HG02571 (cell line): Measurements from ENCODE around the gene IL18RAP.
A peak's percentile ranks its signal among the peaks of the same experiment; 100 is the strongest.

Experiments
- ATAC-seq: cut with Tn5 transposase; IDR thresholded peaks from one replicate; pipeline ENCODE4 v1.9.1; 2021; ENCODE audit warnings: mild to moderate bottlenecking, moderate library complexity; ENCODE audit not compliant: unreplicated experiment

The IL18RAP gene

DNA sequence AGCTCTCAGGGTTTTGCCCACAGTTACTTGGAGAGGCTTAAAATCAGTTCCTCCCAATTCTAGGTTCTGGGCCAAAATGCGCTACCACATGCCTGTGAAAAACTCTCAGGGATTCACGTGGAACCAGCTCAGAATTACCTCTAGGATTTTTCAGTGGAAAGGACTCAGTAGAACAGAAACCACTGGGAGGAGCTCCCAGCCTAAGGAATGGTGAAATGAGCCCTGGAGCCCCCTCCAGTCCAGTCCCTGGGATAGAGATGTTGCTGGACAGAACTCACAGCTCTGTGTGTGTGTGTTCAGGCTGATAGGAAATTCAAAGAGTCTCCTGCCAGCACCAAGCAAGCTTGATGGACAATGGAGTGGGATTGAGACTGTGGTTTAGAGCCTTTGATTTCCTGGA, 29.0 kb downstream of the IL18RAP start:
- ATAC-seq = no peak

DNA sequence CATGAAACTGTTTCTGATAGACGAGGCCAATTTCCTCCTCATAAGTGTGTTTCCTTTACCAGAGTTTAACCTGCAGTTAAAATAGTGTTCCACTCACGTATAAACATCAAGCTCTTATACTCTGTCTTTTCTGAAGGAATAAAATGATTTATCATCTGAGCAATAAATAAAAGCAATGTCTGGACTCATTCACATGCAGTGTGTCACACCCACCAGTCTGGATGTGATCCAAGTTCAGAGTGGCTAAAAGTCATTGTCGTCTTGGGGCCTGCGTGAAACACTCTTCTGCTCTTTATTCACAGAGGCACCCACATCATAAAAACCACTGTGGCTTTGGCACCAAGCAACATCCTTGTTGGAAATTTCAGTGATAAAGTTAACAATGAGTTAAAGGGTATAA, 30.5 kb downstream of the IL18RAP start:
- no peak for ATAC-seq

GRCh38 chr2:102455061-102455670, 32.2 kb downstream of the IL18RAP start:
- ATAC-seq = no peak

- ATAC-seq = no peak
Observed at GRCh38 chr2:102460467-102460866, 37.5 kb downstream of the IL18RAP start.

DNA sequence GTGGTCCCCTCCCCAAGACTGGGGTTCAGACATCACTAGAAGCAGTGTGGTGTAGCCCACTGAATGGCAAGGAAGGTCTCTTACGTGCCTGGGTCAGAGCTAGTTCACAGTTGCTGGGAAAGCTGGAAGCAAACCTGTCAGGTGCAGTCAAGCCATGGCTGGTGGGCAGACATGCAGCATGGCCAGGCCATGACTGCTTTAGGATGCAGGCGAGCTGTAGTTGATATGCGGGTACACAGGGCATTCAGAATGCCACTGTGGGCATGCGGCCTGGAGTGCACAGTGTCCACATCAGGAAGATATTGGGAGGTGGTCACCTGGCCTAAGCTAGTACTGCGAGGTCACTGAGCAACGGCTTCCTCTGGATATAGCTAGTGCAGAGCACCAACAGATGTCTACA, 38.2 kb downstream of the IL18RAP start:
- ATAC-seq = no peak

DNA sequence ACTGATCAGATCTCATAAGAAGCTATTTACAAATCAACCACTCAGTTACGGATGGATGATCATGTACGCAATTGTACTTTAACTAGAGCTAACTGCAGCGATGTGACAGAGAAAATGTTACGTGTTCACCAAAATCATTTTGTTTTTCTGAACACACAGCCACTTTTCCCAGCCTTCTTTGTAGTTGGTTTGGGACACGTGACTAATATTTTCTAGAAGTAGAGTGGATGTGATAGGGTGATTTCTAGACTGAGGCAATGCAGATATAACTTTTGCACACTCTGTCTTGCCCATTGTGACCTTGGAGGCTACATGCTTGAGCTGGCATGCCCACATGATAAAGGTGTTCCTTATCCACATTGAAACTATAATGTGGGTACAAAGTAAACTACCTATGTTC, 40.2 kb downstream of the IL18RAP start:
- no peak for ATAC-seq

- ATAC-seq = no peak
Observed at GRCh38 chr2:102470168-102470567, 47.2 kb downstream of the IL18RAP start.

- ATAC-seq = peak; percentile 68
Observed at GRCh38 chr2:102473020-102473419, 50.1 kb downstream of the IL18RAP start, which contains the start of gene SLC9A4. SLC9A4 (plus strand) TSS chr2:102473226; CDS start chr2:102473760, 534 bp downstream.

DNA sequence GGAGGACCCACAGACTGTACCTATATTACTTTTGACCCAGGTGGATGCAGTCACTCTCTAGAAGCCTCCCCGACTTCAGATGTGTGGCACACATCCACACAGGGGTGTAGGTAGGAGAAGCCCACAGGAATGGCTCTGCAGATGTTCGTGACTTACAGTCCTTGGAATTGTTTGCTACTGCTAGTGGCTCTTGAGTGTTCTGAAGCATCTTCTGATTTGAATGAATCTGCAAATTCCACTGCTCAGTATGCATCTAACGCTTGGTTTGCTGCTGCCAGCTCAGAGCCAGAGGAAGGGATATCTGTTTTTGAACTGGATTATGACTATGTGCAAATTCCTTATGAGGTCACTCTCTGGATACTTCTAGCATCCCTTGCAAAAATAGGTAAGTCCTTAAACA, 50.7 kb downstream of the IL18RAP start:
- no peak for ATAC-seq

- ATAC-seq = no peak
Observed at GRCh38 chr2:102474785-102475184, 51.8 kb downstream of the IL18RAP start.

- ATAC-seq = no peak
Observed at GRCh38 chr2:102478686-102479470, 55.9 kb downstream of the IL18RAP start.

DNA sequence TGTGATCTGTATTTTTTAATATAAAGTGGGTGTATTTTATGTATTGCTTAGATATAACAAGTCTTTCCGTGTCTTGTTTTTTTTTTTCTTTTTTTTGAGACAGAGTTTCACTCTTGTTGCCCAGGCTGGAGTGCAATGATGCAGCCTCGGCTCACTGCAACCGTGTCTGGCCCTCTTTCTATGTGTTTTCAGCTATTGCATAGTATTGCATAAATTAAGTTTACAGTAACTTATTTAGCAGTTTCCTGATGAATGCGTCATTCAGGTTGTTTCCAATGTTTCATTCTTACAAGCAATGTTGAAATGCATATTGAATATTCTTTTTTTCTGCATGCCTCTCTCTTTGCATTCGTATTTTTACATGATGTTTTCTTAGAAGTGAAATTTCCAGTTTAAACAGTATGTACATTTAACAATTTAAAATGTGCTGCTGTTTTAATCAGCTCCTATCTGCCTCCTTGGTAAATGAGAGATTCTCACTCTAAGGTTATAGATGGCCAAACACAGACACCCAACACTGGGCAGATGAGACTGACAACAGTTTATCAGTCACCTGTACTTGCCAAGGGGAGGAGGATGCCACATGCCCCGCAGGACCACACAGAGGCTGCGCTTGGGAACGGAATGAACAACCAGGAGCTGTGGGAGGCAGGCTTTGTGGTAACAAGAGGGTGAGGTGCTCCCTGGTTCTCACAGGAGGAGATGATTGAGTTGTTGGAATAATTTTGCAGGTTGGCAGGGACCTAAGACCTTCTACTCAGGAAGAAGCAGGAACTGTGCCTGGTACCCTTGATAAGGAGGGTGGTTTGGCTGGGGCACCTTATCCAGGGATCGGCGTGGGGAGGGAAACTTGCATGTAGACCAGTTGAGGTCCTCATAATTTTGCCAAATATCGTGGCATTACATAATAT, 57.6 kb downstream of the IL18RAP start:
- no peak for ATAC-seq

DNA sequence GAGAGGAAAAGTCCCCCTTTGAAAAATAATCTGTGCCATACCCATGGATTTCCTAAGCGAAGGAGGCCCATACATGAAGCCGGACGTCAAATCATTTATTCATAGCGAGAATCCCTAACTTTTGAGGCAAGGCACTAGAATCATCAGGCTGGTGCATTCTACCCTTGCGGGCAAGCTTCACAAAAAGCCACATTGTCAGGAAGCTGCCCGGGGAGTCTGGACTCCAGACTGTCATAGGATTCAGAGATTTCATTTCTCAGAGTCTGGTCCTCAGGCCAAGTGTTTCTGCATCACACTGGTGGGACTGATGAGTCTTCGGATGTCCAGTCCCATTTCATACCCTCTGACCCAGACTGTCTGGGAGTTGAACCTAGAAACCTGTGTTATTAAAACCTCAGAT, 59.0 kb downstream of the IL18RAP start:
- ATAC-seq = no peak

DNA sequence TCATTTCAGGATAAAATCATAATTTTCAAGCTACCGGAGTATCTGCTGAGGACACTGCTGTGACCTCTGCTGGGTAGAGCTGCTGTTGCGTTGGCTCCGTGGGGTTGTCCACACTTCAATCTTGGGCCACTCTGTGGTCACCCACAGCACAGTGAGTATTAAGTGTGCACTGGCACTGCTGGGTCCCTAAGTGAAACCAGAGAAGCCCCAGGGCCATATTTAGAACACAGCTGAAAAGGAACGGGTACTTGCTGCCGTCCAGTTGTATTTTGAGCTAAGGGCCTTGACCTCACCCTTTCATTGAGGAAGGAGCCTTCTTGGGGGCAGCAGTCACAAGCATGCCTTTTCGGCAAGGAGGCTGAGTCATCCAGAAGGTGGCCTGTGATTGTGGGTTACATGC, 60.1 kb downstream of the IL18RAP start:
- no peak for ATAC-seq

DNA sequence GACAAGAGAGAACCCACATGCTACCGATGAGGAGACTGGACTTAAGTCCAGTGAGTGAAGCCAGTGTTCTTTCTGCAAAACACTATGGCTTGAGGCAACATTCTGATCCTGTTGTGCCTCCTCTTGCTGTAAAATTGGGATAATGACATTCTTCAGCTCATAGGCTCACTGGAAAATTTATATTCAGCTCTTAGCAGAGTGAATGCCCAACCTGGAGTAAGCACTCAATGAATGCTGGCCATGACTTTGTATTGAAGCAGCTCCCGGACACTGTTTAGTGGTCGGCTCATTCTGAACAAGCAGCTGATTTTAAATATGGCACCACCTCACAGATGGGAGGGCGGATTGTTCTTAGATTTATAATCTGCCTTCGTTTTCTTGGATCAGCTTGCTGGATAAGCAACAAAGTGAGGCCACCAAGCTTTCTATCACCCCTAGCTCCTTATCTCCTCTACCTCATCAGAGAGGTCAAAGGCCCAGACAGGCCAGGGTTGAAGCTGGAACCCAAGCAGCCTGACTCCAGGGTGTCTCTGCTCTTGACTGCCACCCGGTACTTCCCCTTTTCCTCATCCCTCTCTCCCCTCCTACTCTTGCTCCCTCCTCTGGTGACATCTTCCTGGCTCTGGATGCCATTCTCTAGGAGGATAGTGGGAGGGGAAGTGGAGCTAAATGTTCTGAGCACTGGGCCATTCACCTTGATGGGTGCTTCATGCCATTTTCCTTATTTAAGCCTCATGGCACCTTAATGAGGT, 61.5 kb downstream of the IL18RAP start:
- no peak for ATAC-seq

GRCh38 chr2:102485147-102485785, 62.3 kb downstream of the IL18RAP start:
- ATAC-seq = no peak

DNA sequence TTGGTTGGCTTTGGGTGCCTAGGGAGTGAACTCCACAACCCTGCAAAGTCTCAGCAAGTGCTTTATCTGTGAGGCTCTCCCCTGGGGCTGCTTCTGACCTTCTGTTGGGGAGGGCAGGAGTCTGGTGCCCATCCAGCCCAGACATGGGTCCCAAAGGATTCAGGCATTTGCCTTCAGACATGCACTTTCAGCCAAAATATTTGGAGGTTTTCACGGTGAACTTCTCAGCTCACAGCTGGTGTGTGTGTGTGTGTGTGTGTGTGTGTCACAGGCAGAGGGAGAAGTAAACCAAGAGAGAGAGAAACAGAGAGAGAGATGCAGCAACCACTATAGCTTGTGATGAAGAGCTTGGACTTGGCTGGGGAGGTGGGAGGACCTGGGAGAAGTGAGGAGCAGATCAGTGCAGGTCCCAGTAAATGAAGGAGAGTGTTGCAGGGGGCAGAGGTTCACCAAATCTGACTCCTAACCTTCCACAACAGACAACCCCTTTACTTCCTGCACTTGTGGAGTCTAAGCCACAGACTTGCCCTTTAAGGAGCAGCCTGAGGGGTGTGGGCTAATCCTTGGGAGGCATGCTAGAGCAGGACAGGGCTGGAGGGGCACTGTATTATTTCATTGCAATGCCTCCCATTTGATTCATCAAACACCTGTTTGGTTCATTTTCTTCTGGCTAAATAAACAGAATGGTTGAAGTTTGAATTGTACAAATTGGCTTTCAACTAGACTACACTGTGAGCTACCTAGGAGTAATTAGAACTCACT, 64.2 kb downstream of the IL18RAP start:
- no peak for ATAC-seq

GRCh38 chr2:102487761-102488462, 65.0 kb downstream of the IL18RAP start:
- no peak for ATAC-seq

DNA sequence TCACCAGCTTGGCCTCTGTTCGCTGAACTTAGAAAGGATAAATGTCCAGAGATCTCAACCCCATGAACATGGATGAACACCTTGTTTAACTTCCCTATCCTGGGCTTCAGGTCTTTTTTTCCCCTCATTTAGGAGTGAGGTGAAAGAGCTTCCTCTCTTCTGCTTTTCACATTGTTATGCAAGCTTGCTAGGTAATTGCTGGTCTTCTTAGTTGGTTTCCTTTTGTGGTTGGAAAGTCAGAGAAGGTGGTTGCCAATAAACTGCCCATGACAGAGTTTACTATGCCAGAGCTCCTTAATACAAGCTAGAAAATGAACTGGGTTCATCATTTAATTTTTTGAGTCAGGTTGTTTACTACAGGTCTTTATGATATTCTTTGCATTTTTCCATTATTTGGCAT, 66.7 kb downstream of the IL18RAP start:
- ATAC-seq = no peak
